ENCODE results near the gene PTDSS2.
"Not testable (repeated sequence)": the region's sequence is repeated elsewhere in the genome, so short reads cannot be mapped to it uniquely, and the experiment has no call there.

The PTDSS2 gene

DNA sequence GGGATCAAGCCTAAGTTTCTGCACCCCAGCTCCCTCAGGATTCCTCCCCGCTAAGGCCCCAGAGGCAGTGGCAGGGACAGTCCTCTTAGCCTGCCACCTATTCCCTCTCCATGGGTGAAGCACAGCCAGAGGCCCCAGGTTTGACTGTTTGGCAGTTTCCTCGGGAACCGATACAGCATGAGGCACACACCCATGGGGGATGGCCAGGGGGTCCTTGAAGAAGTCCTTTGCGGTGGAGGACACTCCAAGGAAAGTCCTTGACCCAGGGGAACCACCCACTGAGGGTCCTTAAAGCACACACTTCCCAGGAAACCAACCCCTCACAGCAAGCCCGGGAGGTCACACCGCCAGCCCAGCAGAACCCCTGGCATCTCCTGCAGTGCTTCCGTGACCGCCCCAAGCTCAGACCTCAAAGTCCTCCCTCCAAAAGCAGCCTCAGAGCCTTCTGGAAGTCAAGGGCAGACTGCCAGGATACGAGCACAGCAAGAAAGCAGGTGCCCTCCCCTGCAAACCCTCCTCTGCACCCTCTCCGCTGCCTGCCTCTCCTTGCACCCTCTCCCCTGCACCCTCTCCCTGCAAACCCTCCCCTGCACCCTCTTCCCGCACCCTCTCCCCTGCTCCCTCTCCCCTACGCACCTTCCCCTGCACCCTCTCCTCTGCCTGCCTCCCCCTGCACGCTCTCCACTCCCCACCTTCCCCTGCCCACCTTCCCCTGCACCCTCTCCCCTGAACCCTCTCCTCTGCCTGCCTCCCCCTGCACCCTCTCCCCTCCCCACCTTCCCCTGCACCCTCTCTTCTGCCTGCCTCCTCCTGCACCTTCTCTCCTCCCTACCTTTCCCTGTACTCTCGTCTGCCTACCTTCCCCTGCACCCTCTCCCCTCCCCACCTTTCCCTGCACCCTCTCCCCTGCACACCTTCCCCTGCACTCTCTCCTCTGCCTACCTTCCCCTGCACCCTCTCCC, 36.7 kb upstream of the PTDSS2 start:
- DNase-seq (ENCODE audit: low spot score) = no peak

GRCh38 chr11:414318-414857, 35.7 kb upstream of the PTDSS2 start:
- DNase-seq (ENCODE audit: low spot score) = no peak

DNA sequence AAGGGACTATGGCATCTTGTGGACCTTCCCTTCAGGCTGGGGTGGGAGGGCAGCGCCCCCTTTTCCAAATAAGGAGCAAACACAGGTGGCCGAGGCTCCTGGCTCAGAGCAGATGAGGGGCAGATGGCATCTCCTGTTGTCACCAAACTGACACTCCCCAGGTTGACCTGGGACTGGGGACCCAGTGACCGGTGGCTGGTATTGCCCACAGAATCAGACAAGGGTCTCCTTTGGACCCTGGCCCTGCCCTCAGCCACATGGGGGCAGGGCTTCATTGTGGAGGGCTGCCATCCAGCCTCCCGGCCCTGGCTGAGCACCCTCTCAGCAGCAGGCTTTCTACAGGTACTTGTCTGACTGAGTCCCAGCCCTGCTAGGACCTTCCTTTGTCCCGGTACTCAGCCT, 34.4 kb upstream of the PTDSS2 start:
- DNase-seq (ENCODE audit: low spot score) = no peak

DNA sequence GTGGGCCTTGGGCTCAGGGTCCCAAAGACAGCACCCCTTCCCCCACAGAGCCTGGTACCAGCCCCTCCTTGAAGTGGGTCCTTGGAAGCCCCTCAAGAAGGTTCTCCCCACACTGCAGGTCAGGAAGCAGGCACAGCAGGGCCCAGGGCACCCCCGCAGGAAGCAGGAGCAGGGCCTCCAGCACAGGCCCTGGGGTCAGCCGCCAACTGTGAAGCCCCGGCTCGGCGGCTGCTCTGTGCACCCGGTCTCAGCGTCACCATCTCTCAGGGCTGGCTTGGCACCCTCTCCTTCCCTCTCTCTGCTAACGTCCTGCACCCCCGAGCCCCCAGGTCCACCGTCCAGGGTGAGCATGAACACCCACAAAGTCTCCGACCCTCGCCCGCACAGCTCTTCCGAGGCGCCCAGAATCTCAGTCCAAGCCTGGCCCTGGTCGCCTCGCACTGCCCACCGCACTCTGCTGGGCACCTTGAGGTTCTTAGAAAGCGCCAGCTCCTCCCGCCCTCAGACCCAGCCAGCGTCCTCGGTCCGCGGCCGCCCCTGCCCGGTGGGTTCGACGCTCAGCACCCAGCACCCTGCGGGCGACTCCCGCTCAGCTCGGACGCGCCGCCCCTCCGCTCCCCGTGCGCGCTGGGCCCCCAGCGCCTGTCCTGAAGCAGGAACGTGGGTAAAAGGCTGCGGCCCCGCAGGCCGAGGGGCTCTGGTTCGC, 33.9 kb upstream of the PTDSS2 start:
- DNase-seq (ENCODE audit: low spot score) = no peak

GRCh38 chr11:416757-417621, 33.1 kb upstream of the PTDSS2 start:
- no peak for DNase-seq (ENCODE audit: low spot score)

DNA sequence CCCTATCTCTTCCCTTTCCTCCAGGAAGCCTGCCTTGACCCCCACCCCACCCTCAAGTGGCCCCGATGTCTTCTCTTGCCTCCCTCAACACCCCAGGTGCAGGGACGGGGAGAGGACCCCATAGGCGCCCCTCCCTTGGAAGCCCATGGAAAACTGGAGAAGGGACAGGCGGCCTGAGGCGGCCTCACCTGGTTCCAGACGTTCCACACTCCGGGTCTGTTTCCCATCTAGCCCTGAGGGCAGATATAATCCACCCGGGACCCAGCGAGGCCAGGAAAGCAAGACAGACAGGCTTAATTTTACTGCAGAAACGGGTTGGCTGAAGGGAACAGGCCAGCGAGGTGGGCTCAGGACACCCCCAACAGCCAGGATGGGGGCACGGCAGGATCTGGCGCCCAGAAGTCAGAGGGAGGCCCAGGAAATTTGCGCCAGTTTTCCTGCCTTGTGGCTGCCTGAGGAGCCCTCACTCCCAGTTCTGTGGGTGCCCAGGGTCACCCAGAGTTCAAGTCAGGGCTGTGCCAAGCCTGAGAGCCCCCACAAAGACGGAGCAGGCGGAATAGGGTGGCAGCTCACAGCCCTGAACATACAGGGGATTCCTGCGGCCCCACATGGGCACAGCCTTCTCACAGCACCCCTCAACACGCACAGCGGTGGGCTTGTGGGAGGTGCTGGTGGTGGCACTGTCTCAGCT, 32.3 kb upstream of the PTDSS2 start:
- no peak for DNase-seq (ENCODE audit: low spot score)

DNA sequence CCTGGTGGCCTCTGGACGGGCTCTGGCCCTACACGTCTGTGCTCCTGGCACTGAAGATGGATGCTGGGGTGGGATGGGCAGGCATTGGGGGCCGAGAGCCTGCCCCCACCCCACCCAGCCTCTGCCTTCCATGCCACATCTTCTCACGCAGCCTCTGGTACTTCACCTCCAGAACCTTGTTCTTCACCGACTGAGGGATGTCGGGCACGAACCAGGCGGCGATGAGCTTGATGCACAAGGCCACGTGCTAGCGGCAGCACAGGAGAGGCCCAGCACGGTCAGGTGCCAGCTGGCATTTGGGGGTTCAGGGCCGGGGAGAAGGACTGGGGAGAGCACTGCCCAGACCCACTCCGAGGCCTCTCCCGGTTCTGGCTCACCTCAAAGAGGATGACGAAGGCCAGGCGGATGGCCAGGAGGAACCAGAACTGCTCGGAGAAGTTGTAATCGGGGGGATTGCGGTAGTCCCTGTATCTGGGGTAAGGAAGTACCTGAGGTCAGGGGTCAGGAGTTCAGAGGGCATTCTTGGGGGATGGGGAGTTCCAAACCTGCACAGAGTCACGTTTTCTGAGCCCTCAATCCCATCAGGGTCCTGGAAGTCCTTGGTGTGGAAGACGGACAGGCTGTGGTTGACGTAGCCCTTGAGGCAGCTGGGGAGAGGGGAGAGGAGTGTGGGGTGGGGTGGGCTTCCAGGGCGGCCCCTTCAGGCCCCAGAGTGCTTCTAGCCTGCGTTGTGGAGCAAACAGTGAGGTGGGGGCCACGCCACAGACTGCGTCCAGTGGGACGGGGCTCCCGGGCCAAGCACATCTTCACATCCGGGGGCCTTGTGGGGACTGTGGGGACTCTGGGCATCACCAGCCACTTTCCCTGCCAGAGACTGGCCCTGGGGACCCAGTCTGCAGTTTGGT, 31.5 kb upstream of the PTDSS2 start:
- no peak for DNase-seq (ENCODE audit: low spot score)

- no peak for DNase-seq (ENCODE audit: low spot score)
These were observed 30.7 kb upstream of the PTDSS2 start for GRCh38 chr11:419248-420005.

- DNase-seq (ENCODE audit: low spot score) = no peak
These were observed 29.8 kb upstream of the PTDSS2 start for GRCh38 chr11:420054-420910.

DNA sequence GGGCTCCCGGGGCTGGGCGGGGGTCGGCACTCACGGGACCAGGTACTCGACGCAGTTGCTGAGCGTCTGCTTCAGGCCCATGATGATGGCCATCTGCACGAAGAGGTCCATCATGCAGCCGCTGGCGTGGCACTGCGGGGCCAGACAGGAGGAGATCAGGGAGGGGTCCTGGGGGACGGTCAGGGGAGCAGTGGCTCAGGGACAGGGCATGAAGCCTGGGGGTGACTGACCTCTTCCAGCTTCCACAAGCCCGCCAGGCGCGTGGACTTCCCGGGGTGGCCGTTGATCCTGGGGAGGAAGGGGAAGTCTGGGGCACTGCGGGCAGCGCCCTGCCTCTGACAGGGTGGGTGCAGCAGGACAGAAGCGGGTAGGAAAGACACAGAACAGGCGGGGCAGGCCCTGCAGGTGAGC, 29.2 kb upstream of the PTDSS2 start:
- DNase-seq (ENCODE audit: low spot score) = no peak

DNA sequence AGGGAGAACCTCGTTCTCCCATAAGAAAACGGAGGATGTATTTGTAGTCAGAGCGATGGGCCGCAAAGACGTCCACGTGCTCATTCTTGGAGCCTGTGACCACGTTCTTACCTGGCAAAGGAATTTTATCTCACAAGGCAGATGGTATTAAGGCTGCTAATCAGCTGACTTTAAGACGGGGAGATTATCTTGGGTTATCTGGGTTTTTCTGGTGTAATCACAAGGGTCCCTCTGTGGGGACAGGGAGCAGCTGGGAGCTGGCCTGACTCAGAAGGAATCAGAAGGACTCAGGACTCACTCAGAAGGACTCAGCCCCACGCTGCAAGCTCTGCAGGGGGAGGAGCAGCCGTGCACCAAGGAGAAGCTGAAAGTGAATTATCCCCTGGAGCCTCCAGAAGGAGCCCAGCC, 27.8 kb upstream of the PTDSS2 start:
- peak; percentile 74 for DNase-seq (ENCODE audit: low spot score)

- DNase-seq (ENCODE audit: low spot score) = no peak
These were observed 25.8 kb upstream of the PTDSS2 start for GRCh38 chr11:424232-424631.

- not testable (repeated sequence) for DNase-seq (ENCODE audit: low spot score)
These were observed 25.3 kb upstream of the PTDSS2 start for GRCh38 chr11:424766-425165.

GRCh38 chr11:425301-425700, 24.8 kb upstream of the PTDSS2 start:
- no peak for DNase-seq (ENCODE audit: low spot score)

- no peak for DNase-seq (ENCODE audit: low spot score)
These were observed 23.2 kb upstream of the PTDSS2 start for GRCh38 chr11:426851-427250.

GRCh38 chr11:428295-428694, 21.8 kb upstream of the PTDSS2 start:
- no peak for DNase-seq (ENCODE audit: low spot score)

DNA sequence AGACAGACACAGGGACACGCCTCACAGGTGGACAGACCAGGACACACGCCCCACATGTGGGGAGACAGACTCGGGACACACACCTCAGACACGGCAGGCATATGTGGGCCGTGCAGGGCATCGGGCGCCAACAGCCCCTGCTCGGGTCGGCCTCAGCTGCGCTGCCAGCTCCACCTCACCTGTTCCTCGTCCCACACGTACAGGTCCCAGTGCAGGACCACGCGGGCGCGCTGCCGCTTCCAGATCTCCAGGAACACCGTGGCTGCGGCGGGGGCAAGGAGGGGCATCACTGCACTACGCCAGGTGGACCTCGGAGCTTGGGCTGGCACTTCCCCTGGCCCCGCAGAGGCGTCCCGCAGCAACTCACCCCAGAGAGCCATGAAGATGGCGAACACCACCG, 20.7 kb upstream of the PTDSS2 start:
- DNase-seq (ENCODE audit: low spot score) = no peak

DNA sequence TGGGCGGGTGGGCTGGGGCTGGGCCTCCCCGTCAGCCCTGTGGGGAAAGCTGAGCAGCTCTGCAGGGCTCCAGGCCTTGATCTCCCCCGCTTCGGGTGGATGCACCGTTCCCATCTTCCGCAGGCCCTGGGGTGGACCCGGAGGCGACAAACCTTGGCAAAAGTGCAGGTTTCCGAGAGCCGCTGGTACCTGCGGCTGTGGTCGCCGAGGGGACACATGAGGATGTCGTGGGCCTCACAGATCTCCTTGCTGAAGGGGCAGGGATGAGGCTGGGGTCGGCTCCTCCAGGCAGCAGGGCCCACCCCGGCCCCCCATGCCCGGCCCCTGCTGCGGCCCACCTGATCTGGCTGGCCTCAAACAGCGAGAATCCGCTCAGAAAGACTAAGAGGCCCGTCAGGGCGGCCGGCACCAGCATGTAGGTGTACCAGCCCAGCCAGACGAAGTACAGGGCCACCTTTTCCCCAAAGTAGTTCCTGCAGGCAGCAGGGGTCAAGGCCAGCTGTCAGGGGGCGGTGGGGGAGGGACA, 20.1 kb upstream of the PTDSS2 start:
- no peak for DNase-seq (ENCODE audit: low spot score)

All from D341Med (cell line).